Cardiac muscle cell (in vitro differentiated cells and primary cell): Measurements from ENCODE around the gene STIM2. TPM values are rescaled to one million over a fixed set of nuclear protein-coding genes. Genes with fewer than 3 reads are reported as not detected.
"Not testable (repeated sequence)": the region's sequence is repeated elsewhere in the genome, so short reads cannot be mapped to it uniquely, and the experiment has no call there.

ENCODE experiments used
- DNase-seq, 2 donors: peaks; one replicate each; pipeline versions ENCODE4 v3.0.0 to v3.0.0-alpha.2; 2010 to 2017; ENCODE audit warnings: low read depth in 1 of 2, low spot score in 1 of 2
- H3K27ac ChIP-seq: fragments of 200-600 bp; sonication (generic); 2 replicates; pipeline ENCODE4 v1.5.1; 2016
- H3K27me3 ChIP-seq: fragments of 200-600 bp; sonication (generic); 2 replicates; pipeline ENCODE4 v1.6.0; 2016; ENCODE audit warnings: control low read depth
- H3K36me3 ChIP-seq: fragments of 200-600 bp; sonication (generic); 2 replicates; pipeline ENCODE4 v1.5.1; 2016; ENCODE audit warnings: control low read depth
- H3K4me1 ChIP-seq: fragments of 200-600 bp; sonication (generic); 2 replicates; pipeline ENCODE4 v1.8.1; 2017; ENCODE audit warnings: low read depth, mild to moderate bottlenecking, mixed run types
- H3K4me3 ChIP-seq: fragments of 200-600 bp; sonication (generic); 2 replicates; pipeline ENCODE4 v1.5.1; 2016; ENCODE audit warnings: mild to moderate bottlenecking
- H3K9me3 ChIP-seq: fragments of 200-600 bp; sonication (generic); 2 replicates; pipeline ENCODE4 v1.5.1; 2017; ENCODE audit warnings: low read depth, mild to moderate bottlenecking, control low read depth
- CTCF ChIP-seq: IDR thresholded peaks from 2 replicates; pipeline ENCODE4 v1.5.1; 2012; ENCODE audit warnings: low read depth, mild to moderate bottlenecking, low read length
- polyA plus RNA-seq: library from polyadenylated mRNA; unstranded; fragments of >200 nt; fragmentation: Nextera tagmentation; extraction: Ambion mirVana; gene quantifications from 2 replicates; pipeline ENCODE4 v1.2.1, GENCODE V29; 2016
- total RNA-seq: library from RNA; depleted of rRNA; stranded (reverse); fragments of >200 nt; gene quantifications from 2 replicates; pipeline ENCODE4 v1.2.3, GENCODE V29; 2016

The STIM2 gene
- total and polyA plus RNA-seq, 2 experiments from 2014 or later = 33.9 to 35.2 TPM

DNA sequence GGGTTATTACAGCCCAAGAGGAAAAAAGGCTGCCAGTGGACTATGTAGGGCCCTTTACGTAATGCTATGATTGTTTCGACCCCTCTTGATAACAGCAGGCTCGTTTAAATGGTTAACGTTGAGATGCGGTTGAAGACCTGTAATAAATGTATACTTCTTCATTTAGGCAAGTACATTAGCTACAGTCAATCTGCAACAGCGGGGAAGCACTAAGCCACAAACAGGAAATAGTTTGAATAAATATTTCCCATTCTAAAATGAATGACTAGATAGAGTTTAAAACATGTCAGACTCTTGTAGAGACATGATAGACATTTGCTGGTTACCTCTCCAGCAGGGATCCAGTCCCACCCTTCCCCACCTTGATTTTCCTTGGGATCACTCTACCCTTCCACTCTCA lies 38.1 kb upstream of the STIM2 start:
- Histone ChIP-seq H3K27me3 (no peaks in the 10 kb centered on the region), H3K27ac (no peak overlapping the region), H3K4me1 (no peaks in the 10 kb centered on the region), H3K9me3 (no peaks in the 10 kb centered on the region), H3K36me3 (no peaks in the 10 kb centered on the region), H3K4me3 (no peak overlapping the region)
- DNase-seq = no peak
- TF ChIP-seq CTCF = no peak

GRCh38 chr4:26822974-26823373 lies 37.7 kb upstream of the STIM2 start:
- not testable (repeated sequence) for DNase-seq, H3K4me1 ChIP-seq, H3K27me3 ChIP-seq, H3K9me3 ChIP-seq, H3K4me3 ChIP-seq, H3K27ac ChIP-seq, H3K36me3 ChIP-seq

GRCh38 chr4:26823583-26823982 lies 37.1 kb upstream of the STIM2 start:
- Histone ChIP-seq H3K36me3 (no peaks in the 10 kb centered on the region), H3K27me3 (no peaks in the 10 kb centered on the region)

DNA sequence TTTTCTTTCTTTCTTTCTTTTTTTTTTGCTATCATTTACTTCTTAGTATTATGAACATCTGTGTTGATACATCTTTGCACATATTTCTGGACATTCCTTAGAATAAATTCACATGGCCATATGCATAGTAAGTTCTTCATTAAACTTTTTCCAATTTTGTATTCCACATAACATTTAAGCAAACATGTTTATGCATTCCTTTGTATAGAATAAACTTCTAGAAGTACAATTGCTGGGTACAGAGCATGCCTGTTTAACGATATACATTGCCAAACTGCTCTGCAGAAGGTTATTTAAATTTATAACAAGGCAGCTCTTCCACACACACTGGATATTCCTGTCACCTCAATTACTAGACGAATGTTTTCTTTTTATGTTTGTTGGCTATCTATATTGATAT lies 36.0 kb upstream of the STIM2 start:
- no peak for TF ChIP-seq CTCF
- no peak overlapping the region for H3K4me3 ChIP-seq
- H3K27me3 ChIP-seq = no peaks in the 10 kb centered on the region
- no peaks in the 10 kb centered on the region for H3K36me3 ChIP-seq
- H3K4me1 ChIP-seq = peaks cover 9% of the 10 kb centered on the region
- DNase-seq = no peak
- no peak overlapping the region for H3K27ac ChIP-seq
- no peaks in the 10 kb centered on the region for H3K9me3 ChIP-seq

More at GRCh38 chr4:26823583-26823982, 37.1 kb upstream of the STIM2 start:
- TF ChIP-seq CTCF = no peak
- DNase-seq = no peak
- no peak overlapping the region for H3K27ac ChIP-seq
- no peak overlapping the region for H3K4me3 ChIP-seq
- peaks cover 5% of the 10 kb centered on the region for H3K4me1 ChIP-seq
- H3K9me3 ChIP-seq = no peaks in the 10 kb centered on the region

- TF ChIP-seq CTCF = no peak
- DNase-seq = peak in 1 of 2 donors; percentile 68
- Histone ChIP-seq H3K27me3 (no peaks in the 10 kb centered on the region), H3K9me3 (no peaks in the 10 kb centered on the region), H3K4me1 (peaks cover 9% of the 10 kb centered on the region), H3K36me3 (no peaks in the 10 kb centered on the region), H3K4me3 (no peak overlapping the region), H3K27ac (no peak overlapping the region)
These were observed 33.9 kb upstream of the STIM2 start for GRCh38 chr4:26826721-26827120.

GRCh38 chr4:26827336-26827735 lies 33.3 kb upstream of the STIM2 start:
- not testable (repeated sequence) for H3K4me3 ChIP-seq, H3K9me3 ChIP-seq, H3K4me1 ChIP-seq, H3K27ac ChIP-seq, DNase-seq, H3K27me3 ChIP-seq, H3K36me3 ChIP-seq

- H3K27me3 ChIP-seq = no peaks in the 10 kb centered on the region
- DNase-seq = no peak
- no peak overlapping the region for H3K27ac ChIP-seq
- H3K9me3 ChIP-seq = no peaks in the 10 kb centered on the region
- no peak overlapping the region for H3K4me3 ChIP-seq
- no peaks in the 10 kb centered on the region for H3K36me3 ChIP-seq
- peaks cover 9% of the 10 kb centered on the region for H3K4me1 ChIP-seq
- no peak for TF ChIP-seq CTCF
These were observed 32.8 kb upstream of the STIM2 start for GRCh38 chr4:26827798-26828197.
